Limb (tissue), 2 donors: ENCODE results near the gene NDUFA11.

Source experiments
- DNase-seq, 2 donors: peaks; one replicate each; pipeline ENCODE4 v3.0.0-alpha.2; 2016; ENCODE audit errors: extremely low spot score in 2 of 2

NDUFA11 gene

GRCh38 chr19:5932609-5933262, 29.1 kb upstream of the NDUFA11 start:
- DNase-seq: no peak

GRCh38 chr19:5932146-5932545, 28.6 kb upstream of the NDUFA11 start:
- DNase-seq: no peak

- DNase-seq: no peak
Measured at GRCh38 chr19:5931251-5931650, 27.7 kb upstream of the NDUFA11 start.

- no peak for DNase-seq
Measured at GRCh38 chr19:5929625-5930024, 26.0 kb upstream of the NDUFA11 start.

- no peak for DNase-seq
Measured at GRCh38 chr19:5929179-5929578, 25.6 kb upstream of the NDUFA11 start.

GRCh38 chr19:5927441-5927821, 23.8 kb upstream of the NDUFA11 start:
- DNase-seq: no peak

GRCh38 chr19:5926641-5927440, 23.3 kb upstream of the NDUFA11 start:
- peak; percentile 59 to 63 for DNase-seq

- no peak for DNase-seq
Measured at GRCh38 chr19:5925830-5926427, 22.3 kb upstream of the NDUFA11 start.

- DNase-seq: no peak
Measured at GRCh38 chr19:5923356-5923755, 19.8 kb upstream of the NDUFA11 start.

- no peak for DNase-seq
Measured at GRCh38 chr19:5922161-5922545, 18.6 kb upstream of the NDUFA11 start.

- no peak for DNase-seq
Measured at GRCh38 chr19:5921516-5922160, 18.0 kb upstream of the NDUFA11 start.

- DNase-seq: no peak
Measured at GRCh38 chr19:5918463-5919079, 15.0 kb upstream of the NDUFA11 start.

- no peak for DNase-seq
Measured at GRCh38 chr19:5917431-5918107, 14.0 kb upstream of the NDUFA11 start.

GRCh38 chr19:5916181-5916708, 12.7 kb upstream of the NDUFA11 start:
- no peak for DNase-seq

- no peak for DNase-seq
Measured at GRCh38 chr19:5915782-5916165, 12.2 kb upstream of the NDUFA11 start.

GRCh38 chr19:5914946-5915781, 11.6 kb upstream of the NDUFA11 start:
- no peak for DNase-seq

- no peak for DNase-seq
Measured at GRCh38 chr19:5914358-5914774, 10.8 kb upstream of the NDUFA11 start.

GRCh38 chr19:5913739-5914357, 10.3 kb upstream of the NDUFA11 start, which contains the start of gene CAPS:
Gene CAPS, plus strand, starts transcription at chr19:5914254. Its CDS starts 153 bp downstream, at chr19:5914407.
- DNase-seq: no peak

- DNase-seq: no peak
Measured at GRCh38 chr19:5911366-5911765, 7.8 kb upstream of the NDUFA11 start.

GRCh38 chr19:5910638-5910907, 7.0 kb upstream of the NDUFA11 start:
- DNase-seq: no peak
